Heart left ventricle (tissue), 13 donors: Measurements from ENCODE around the gene PMF1.

ENCODE experiments used
- POLR2A ChIP-seq, 2 donors: fragments of 450-650 bp; IDR thresholded peaks; one replicate each; pipeline ENCODE4 v1.6.1; 2017; ENCODE audit warnings: antibody characterized with exemption in 2 of 2, mild to moderate bottlenecking in 2 of 2, moderate library complexity in 2 of 2
- TF ChIP-seq, protein P1 (sequence below), 12 donors: fragments of 200-600 bp; sonication (generic) in 4 of 12; IDR thresholded peaks; one replicate each; pipeline versions ENCODE4 v1.5.0 to v1.8.0; 2018 to 2022; ENCODE audit warnings: antibody characterized with exemption in 12 of 12, mild to moderate bottlenecking in 5 of 12
- donor health status: ischemic (EF 13 %, LVEDD 7.1; RV severe dilation, severe dysfunction).
- donor health status: DM: no; HTN: yes; CAD: no.
- donor health status: DM: no; HTN: no; CAD: no.
- donor health status: ischemic (EF 25% LVEDD 6.9; RV normal size, moderate dysfunction).
- donor health status: ischemic (EF 25% LVEDD 5.7; RV mildly dilated, moderate dysfunction).
- donor health status: ischemic (EF 35%, LVEDD 5.7; RV mildly dilated, moderate dysfunction).
- donor health status: nonischemic (EF 11% LVEDD 7.7; RV severe dilation, severe dysfunction).
- donor health status: DM: yes; HTN: yes; CAD: no.
- donor health status: PGD.
- donor health status: ischemic (EF 29% LVEDD 5.4; RV normal size, mild dysfunction).
- donor health status: nonischemic (EF 23%, LVEDD 6.1; RV moderate dilation, normal function).

DNA sequence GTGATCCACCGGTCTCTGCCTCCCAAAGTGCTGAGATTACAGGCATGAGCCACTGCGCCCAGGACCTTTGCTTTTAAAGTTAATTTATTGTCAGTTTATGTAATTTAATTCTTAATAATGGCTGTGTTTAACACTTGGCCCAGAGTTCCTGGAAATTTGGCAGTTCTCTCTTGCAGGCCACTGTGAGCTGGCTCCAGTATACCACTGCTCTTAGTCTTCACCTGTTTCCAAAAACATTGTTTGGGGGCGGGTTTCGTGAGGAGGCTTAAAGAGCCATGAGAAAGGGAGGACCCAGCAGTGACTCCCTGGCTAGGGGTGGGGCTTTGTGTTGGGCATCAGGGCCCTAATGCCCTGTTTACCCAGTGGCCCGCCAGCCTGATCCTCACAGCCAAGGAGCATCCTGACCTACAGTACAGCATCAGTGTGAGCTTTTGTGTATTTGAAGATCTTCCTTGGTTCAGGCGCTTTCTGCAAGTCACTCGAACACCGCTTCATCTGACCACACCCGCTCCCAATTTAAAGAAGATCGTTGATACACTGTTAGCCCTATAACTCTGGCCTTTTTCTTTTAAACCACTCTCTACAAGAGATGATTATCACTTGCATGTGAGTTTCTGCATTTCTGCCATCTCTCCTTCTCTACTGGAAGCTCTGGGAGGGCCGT, 17.1 kb downstream of the PMF1 start:
- TF ChIP-seq POLR2A (IDR thresholded peaks at IDR 0.05): no peak
- TF ChIP-seq, protein P1, sequence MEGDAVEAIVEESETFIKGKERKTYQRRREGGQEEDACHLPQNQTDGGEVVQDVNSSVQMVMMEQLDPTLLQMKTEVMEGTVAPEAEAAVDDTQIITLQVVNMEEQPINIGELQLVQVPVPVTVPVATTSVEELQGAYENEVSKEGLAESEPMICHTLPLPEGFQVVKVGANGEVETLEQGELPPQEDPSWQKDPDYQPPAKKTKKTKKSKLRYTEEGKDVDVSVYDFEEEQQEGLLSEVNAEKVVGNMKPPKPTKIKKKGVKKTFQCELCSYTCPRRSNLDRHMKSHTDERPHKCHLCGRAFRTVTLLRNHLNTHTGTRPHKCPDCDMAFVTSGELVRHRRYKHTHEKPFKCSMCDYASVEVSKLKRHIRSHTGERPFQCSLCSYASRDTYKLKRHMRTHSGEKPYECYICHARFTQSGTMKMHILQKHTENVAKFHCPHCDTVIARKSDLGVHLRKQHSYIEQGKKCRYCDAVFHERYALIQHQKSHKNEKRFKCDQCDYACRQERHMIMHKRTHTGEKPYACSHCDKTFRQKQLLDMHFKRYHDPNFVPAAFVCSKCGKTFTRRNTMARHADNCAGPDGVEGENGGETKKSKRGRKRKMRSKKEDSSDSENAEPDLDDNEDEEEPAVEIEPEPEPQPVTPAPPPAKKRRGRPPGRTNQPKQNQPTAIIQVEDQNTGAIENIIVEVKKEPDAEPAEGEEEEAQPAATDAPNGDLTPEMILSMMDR (IDR thresholded peaks at IDR 0.05): no peak
